Measurements from ENCODE around the gene CBARP. TPM values are rescaled to one million over a fixed set of nuclear protein-coding genes. Genes with fewer than 3 reads are reported as not detected.

Gene CBARP
- total and polyA plus RNA-seq, 2 of the 13 experiments (the other 11 are each of a cell fraction or from before 2014, with no cell fraction given) = 1.2 to 1.4 TPM

DNA sequence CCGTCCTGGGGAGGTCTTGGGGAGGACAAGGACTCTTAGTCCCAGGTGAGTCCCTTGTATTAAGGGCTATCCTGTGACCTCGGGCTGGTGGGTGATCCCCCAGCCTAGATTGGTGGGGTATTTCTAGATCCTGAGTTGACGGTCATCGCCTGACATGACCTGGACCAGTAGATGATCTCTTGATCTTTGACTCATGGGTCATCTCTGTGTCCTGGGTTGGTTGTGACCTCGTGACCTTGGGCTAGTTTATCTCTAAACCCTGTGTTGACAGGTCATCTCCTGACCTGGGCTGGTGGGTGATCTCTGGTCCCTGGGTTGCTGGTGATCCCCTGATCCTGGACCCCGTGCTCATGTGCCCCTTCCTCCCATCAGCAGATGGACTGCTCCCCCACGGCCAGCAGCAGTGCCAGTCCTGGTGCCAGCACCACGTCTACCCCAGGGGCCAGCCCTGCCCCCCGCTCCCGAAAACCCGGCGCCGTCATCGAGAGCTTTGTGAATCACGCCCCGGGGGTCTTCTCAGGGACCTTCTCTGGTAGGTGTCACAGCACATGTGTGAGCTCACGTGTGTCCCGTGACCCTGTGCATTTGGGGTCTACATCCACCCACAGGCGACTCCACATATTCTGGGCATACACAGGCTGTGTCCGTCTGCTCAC lies 16.9 kb upstream of the CBARP start (continued):
- TF ChIP-seq FOXP4 (CRISPR knock-in tag; IDR thresholded peaks at IDR 0.05) (peak; percentile 64; the same call in 1 of the 2 replicates), ZNF749 (CRISPR knock-in tag; IDR thresholded peaks at IDR 0.05; ENCODE audit: borderline replicate concordance) (no peak), KLF15 (CRISPR knock-in tag; IDR thresholded peaks at IDR 0.05; ENCODE audit: borderline replicate concordance) (no peak), ZNF619 (CRISPR knock-in tag; IDR thresholded peaks at IDR 0.05) (no peak), ZBTB26 (CRISPR knock-in tag; IDR thresholded peaks at IDR 0.05; ENCODE audit: borderline replicate concordance) (no peak; the same call in 1 of the 2 replicates), POGZ (CRISPR knock-in tag; IDR thresholded peaks at IDR 0.05) (no peak), ZNF670 (CRISPR knock-in tag; IDR thresholded peaks at IDR 0.05; ENCODE audit: borderline replicate concordance) (0 out of 2 replicates have a peak, but pooled peaks have one; percentile 16), ZNF101 (CRISPR knock-in tag; IDR thresholded peaks at IDR 0.05; ENCODE audit: borderline replicate concordance, low read depth) (no peak), SRSF4 (IDR thresholded peaks at IDR 0.05; ENCODE audit: low read depth, low read length, poor library complexity, severe bottlenecking) (no peak), ZBTB20 (CRISPR knock-in tag; IDR thresholded peaks at IDR 0.05; ENCODE audit: borderline replicate concordance, low read depth) (no peak), ZNF333 (CRISPR knock-in tag; IDR thresholded peaks at IDR 0.05; ENCODE audit: borderline replicate concordance) (no peak), NR1H2 (CRISPR knock-in tag; IDR thresholded peaks at IDR 0.05; ENCODE audit: borderline replicate concordance, low read depth) (no peak), ZBTB46 (CRISPR knock-in tag; IDR thresholded peaks at IDR 0.05; ENCODE audit: borderline replicate concordance) (no peak), ZEB1 (IDR thresholded peaks at IDR 0.05; ENCODE audit: insufficient replicate concordance, low read depth) (no peak)
- TF ChIP-seq, protein P1, sequence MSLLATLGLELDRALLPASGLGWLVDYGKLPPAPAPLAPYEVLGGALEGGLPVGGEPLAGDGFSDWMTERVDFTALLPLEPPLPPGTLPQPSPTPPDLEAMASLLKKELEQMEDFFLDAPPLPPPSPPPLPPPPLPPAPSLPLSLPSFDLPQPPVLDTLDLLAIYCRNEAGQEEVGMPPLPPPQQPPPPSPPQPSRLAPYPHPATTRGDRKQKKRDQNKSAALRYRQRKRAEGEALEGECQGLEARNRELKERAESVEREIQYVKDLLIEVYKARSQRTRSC (CRISPR knock-in tag; IDR thresholded peaks at IDR 0.05; ENCODE audit: low read depth) = no peak
- TF ChIP-seq, protein P2, sequence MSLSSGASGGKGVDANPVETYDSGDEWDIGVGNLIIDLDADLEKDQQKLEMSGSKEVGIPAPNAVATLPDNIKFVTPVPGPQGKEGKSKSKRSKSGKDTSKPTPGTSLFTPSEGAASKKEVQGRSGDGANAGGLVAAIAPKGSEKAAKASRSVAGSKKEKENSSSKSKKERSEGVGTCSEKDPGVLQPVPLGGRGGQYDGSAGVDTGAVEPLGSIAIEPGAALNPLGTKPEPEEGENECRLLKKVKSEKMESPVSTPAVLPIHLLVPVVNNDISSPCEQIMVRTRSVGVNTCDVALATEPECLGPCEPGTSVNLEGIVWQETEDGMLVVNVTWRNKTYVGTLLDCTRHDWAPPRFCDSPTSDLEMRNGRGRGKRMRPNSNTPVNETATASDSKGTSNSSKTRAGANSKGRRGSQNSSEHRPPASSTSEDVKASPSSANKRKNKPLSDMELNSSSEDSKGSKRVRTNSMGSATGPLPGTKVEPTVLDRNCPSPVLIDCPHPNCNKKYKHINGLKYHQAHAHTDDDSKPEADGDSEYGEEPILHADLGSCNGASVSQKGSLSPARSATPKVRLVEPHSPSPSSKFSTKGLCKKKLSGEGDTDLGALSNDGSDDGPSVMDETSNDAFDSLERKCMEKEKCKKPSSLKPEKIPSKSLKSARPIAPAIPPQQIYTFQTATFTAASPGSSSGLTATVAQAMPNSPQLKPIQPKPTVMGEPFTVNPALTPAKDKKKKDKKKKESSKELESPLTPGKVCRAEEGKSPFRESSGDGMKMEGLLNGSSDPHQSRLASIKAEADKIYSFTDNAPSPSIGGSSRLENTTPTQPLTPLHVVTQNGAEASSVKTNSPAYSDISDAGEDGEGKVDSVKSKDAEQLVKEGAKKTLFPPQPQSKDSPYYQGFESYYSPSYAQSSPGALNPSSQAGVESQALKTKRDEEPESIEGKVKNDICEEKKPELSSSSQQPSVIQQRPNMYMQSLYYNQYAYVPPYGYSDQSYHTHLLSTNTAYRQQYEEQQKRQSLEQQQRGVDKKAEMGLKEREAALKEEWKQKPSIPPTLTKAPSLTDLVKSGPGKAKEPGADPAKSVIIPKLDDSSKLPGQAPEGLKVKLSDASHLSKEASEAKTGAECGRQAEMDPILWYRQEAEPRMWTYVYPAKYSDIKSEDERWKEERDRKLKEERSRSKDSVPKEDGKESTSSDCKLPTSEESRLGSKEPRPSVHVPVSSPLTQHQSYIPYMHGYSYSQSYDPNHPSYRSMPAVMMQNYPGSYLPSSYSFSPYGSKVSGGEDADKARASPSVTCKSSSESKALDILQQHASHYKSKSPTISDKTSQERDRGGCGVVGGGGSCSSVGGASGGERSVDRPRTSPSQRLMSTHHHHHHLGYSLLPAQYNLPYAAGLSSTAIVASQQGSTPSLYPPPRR (CRISPR knock-in tag; IDR thresholded peaks at IDR 0.05; ENCODE audit: borderline replicate concordance) = peak; percentile 77; the same call in 1 of the 2 replicates
